GM18511 (cell line): ENCODE measurements around the gene UNC5C.
A peak's percentile ranks its signal among the peaks of the same experiment; 100 is the strongest.

ENCODE experiments used
- ATAC-seq: cut with Tn5 transposase; IDR thresholded peaks from one replicate; pipeline ENCODE4 v1.9.1; 2021; ENCODE audit warnings: mild to moderate bottlenecking, moderate library complexity; ENCODE audit not compliant: unreplicated experiment

UNC5C gene

GRCh38 chr4:95546866-95547714 is 1.7 kb downstream of the UNC5C start:
- ATAC-seq, result no peak

- ATAC-seq, result no peak
These were observed 2.6 kb downstream of the UNC5C start for GRCh38 chr4:95546221-95546620.

- no peak for ATAC-seq
These were observed 3.2 kb downstream of the UNC5C start for GRCh38 chr4:95545546-95545945.

DNA sequence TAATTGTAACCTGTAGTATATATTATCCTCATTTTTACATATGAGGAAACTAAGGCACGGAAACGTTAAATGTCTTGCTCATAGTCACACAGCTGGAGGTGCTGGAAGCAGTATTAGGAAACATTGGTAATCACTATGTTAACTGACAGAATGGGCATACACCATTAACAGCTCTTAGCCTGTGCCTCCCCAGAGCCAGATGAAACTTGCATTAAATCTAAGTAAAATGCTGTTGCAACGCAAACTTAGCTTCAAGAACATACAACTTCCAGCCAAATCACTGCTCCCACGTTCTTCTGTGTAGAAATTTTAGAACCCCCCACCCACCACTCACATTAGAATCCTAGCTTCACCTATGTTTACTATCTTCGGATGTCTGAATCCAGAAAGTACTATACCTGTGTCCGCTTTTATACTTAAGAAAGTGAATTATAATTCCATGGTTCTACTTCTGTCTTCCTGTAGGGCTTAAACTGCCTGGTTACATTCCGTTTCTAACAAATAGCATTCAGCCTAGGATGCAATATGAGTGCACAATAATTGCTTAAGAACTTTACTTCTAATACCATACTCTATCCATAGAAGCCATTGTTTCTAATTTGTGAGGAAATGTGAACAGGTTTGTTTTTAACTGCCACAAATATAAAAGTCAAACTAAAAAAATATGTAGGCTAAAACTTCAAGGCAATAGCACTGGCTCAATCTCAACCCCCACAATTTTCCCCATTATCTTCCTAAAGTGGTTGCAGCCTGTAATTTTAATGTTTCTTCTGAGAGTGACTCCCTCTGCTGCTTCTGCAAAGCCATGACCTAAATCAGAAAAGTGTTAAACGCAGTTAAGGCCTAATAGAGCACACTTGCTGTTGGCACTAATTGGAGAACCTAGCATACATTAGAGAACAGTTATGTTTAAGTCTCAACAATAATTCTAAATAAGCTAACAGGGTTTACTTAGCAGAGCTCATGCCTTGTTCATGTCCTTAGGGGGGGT is 4.4 kb downstream of the UNC5C start:
- ATAC-seq, result no peak

- ATAC-seq, result peak; percentile 92
These were observed 6.7 kb downstream of the UNC5C start for GRCh38 chr4:95541889-95542607.

- no peak for ATAC-seq
These were observed 7.7 kb downstream of the UNC5C start for GRCh38 chr4:95541094-95541493.

DNA sequence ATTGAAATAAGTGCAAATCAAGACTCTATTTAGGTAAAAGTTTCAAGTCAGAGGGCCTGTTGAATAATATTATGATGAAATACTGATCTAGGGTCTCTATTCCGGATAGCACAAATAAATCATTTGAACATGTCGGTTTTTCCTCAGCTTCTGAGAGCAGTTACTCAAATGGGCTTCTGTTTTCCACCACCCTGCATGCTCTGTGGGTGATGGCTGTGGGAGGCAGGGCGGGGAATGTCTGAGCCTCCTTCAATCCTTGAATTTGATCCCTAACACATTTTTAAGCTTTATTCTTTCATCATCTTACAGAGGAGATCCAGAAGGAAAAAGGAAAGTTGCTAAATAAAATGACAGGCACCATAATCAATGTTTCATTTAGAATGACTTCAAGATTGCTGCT is 8.5 kb downstream of the UNC5C start:
- ATAC-seq, result no peak

- ATAC-seq, result no peak
These were observed 9.7 kb downstream of the UNC5C start for GRCh38 chr4:95539106-95539505.

GRCh38 chr4:95537863-95538488 is 10.8 kb downstream of the UNC5C start:
- ATAC-seq, result no peak

- ATAC-seq, result no peak
These were observed 11.6 kb downstream of the UNC5C start for GRCh38 chr4:95537191-95537590.

GRCh38 chr4:95536650-95537049 is 12.1 kb downstream of the UNC5C start:
- ATAC-seq, result no peak

- ATAC-seq, result no peak
These were observed 13.6 kb downstream of the UNC5C start for GRCh38 chr4:95535180-95535579.

DNA sequence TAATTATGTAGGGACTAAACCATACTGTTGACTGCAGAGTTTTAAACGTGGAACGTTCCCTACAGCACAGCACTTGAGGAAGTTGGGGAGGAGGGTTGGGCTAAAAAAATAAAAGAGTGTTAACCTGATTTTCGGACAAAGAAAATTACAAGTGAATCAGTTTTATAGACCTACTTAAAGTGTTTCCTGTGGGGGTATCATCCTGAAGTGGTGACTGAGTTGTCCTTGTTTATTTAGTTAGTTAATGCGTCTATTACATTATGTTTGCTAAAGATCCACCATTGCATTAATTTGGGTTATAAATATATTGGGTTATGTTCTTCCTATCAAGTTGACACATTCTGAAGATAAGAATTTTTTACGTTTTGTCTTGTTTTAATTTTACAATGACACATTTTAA is 14.7 kb downstream of the UNC5C start:
- ATAC-seq, result no peak

GRCh38 chr4:95533254-95533653 is 15.5 kb downstream of the UNC5C start:
- no peak for ATAC-seq

GRCh38 chr4:95532305-95532704 is 16.5 kb downstream of the UNC5C start:
- ATAC-seq, result no peak

- ATAC-seq, result no peak
These were observed 17.6 kb downstream of the UNC5C start for GRCh38 chr4:95531141-95531540.

DNA sequence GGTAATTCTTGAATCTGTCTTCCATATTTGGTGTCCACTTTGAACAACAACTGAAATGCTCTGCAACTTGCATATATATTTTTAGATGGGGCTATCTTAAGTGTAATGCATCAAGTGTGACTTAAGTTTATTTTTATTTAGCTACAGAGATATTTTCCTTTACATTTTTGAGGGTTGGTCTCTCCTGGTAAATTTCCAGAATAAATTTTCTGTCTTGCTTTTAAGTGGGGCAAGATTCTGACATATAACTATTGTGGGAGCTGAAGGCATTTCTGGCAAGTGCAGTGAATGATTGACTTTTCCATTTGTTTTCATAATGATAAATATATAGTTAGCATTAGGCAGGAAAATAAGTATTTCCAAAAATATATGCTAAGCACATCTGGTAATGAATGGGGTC is 18.8 kb downstream of the UNC5C start:
- ATAC-seq, result no peak

- no peak for ATAC-seq
These were observed 20.3 kb downstream of the UNC5C start for GRCh38 chr4:95528388-95528948.

DNA sequence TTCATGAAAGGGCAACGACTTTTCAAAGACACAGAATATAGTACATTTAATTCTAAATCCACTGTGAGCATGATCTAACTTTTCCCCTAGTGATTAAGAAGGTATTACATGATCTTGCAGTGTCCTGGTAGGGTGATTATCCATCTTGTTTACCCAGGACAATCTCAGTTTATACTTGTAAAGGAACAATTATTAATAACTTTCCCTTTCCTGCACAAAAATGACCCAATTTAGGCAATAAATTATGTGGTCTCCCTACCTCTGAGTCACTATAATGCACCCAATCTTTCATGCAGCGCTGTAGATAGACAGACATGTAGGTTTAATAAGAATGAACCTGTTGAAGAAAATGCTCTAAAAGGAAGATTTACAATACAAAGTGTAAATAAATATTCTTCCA is 22.7 kb downstream of the UNC5C start:
- no peak for ATAC-seq

DNA sequence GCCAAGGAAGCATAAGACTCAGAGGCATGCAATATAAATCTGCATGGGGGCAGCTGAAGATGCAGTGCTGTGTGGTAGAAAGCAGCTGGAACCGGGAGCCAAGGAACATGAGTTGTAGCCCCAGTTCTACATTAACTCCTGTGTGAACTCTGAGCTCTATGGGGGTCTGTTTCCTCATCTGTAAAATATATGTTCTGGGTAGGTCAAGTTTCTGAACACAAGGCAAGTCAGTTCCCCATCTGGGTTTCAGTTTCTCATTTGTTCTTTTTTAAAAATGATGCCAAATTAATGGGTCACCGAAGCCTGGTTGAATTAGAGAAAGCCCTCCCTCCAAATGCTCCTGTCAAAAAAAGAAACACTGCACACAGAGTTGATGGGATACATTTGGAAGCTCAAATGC is 24.0 kb downstream of the UNC5C start:
- ATAC-seq, result no peak
